Osteocyte (in vitro differentiated cells): ENCODE data around the gene UGT1A5. TPM values are rescaled to one million over a fixed set of nuclear protein-coding genes. Genes with fewer than 3 reads are reported as not detected.

Experiments
- DNase-seq: peaks from one replicate; pipeline ENCODE4 v3.0.0; 2021; ENCODE audit warnings: mixed read lengths; ENCODE audit not compliant: unreplicated experiment; ENCODE audit errors: extremely low spot score
- H3K27ac Mint-ChIP-seq: one replicate; pipeline ENCODE4 v1.8.0; 2021; ENCODE audit warnings: mild to moderate bottlenecking, mixed read lengths; ENCODE audit not compliant: unreplicated experiment
- H3K27me3 Mint-ChIP-seq: one replicate; pipeline ENCODE4 v1.8.0; 2021; ENCODE audit warnings: mixed read lengths; ENCODE audit not compliant: unreplicated experiment
- H3K36me3 Mint-ChIP-seq: one replicate; pipeline ENCODE4 v1.8.0; 2021; ENCODE audit warnings: mixed read lengths; ENCODE audit not compliant: unreplicated experiment
- H3K4me1 Mint-ChIP-seq: one replicate; pipeline ENCODE4 v1.8.0; 2021; ENCODE audit warnings: mixed read lengths; ENCODE audit not compliant: unreplicated experiment
- H3K4me3 Mint-ChIP-seq: one replicate; pipeline ENCODE4 v1.8.0; 2021; ENCODE audit warnings: mild to moderate bottlenecking, moderate library complexity, mixed read lengths; ENCODE audit not compliant: unreplicated experiment
- H3K9me3 Mint-ChIP-seq: one replicate; pipeline ENCODE4 v1.8.0; 2021; ENCODE audit warnings: mixed read lengths; ENCODE audit not compliant: unreplicated experiment
- total RNA-seq: library from RNA; stranded (reverse); gene quantifications from 2 replicates; pipeline ENCODE4 v1.2.1, GENCODE V29; 2021
- TF ChIP-seq, protein P1 (sequence below): fragments of 200-600 bp; sonication (generic); IDR thresholded peaks from 2 replicates; pipeline ENCODE4 v1.5.0; 2021; ENCODE audit warnings: antibody characterized with exemption, mild to moderate bottlenecking, moderate library complexity

The UGT1A5 gene
- total RNA-seq, 1 donor from 2014 or later: not detected

GRCh38 chr2:233688341-233688740, 24.4 kb upstream of the UGT1A5 start:
- Mint-ChIP-seq H3K27ac (no peak overlapping the region), H3K27me3 (peaks cover 16% of the 10 kb centered on the region), H3K4me1 (no peaks in the 10 kb centered on the region), H3K36me3 (no peaks in the 10 kb centered on the region), H3K9me3 (peaks cover 4% of the 10 kb centered on the region), H3K4me3 (no peak overlapping the region)
- DNase-seq: no peak
- TF ChIP-seq, protein P1, sequence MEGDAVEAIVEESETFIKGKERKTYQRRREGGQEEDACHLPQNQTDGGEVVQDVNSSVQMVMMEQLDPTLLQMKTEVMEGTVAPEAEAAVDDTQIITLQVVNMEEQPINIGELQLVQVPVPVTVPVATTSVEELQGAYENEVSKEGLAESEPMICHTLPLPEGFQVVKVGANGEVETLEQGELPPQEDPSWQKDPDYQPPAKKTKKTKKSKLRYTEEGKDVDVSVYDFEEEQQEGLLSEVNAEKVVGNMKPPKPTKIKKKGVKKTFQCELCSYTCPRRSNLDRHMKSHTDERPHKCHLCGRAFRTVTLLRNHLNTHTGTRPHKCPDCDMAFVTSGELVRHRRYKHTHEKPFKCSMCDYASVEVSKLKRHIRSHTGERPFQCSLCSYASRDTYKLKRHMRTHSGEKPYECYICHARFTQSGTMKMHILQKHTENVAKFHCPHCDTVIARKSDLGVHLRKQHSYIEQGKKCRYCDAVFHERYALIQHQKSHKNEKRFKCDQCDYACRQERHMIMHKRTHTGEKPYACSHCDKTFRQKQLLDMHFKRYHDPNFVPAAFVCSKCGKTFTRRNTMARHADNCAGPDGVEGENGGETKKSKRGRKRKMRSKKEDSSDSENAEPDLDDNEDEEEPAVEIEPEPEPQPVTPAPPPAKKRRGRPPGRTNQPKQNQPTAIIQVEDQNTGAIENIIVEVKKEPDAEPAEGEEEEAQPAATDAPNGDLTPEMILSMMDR: no peak

DNA sequence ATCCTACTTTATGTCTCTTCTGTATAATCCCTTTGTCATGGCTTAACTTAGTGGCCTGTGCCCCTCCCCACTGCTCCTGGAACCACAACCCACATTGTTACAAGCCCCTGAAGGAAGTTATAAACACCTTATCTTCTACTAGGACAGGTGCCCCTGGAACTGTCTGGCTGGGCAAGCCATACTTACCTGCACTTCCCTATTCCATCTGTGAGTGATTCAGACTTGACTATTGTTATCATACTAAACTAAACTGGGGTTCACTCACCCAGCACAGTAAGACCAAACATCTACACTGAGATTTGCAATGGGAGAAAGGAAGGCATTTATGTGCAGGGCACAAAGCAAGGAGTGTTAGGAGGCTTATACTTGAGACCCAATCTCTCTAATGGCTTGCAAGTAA, 23.7 kb upstream of the UGT1A5 start:
- Mint-ChIP-seq H3K4me1 (no peaks in the 10 kb centered on the region), H3K9me3 (peaks cover 4% of the 10 kb centered on the region), H3K27me3 (peaks cover 10% of the 10 kb centered on the region), H3K36me3 (no peaks in the 10 kb centered on the region), H3K4me3 (no peak overlapping the region), H3K27ac (no peak overlapping the region)
- DNase-seq: no peak
- TF ChIP-seq, protein P1: no peak

DNA sequence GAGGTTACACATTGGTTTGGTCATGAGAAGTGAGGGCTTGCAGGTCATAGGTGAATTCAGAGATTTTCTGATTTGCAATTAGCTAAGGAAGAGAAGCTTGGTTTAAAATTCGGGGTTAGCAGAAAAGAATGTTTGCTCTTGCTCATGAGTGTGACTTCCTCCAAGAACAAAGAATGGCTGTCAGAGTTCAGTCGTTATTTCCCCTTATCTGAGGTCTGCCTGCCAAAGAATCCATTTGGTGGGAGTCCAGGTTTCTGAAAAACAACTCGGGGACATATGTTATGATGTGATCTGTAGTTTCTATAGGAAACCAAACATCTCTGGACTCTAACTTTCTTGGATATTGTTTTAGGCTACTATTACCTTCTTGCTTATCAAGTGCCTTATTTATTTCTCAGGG, 23.2 kb upstream of the UGT1A5 start:
- no peak for DNase-seq
- Mint-ChIP-seq H3K9me3 (peaks cover 4% of the 10 kb centered on the region), H3K4me3 (no peak overlapping the region), H3K36me3 (no peaks in the 10 kb centered on the region), H3K4me1 (no peaks in the 10 kb centered on the region), H3K27ac (no peak overlapping the region), H3K27me3 (peaks cover 10% of the 10 kb centered on the region)
- TF ChIP-seq, protein P1: no peak

- Mint-ChIP-seq H3K4me1 (no peaks in the 10 kb centered on the region), H3K27me3 (peaks cover 10% of the 10 kb centered on the region), H3K36me3 (no peaks in the 10 kb centered on the region), H3K4me3 (no peak overlapping the region), H3K27ac (no peak overlapping the region), H3K9me3 (peaks cover 4% of the 10 kb centered on the region)
- TF ChIP-seq, protein P1: no peak
- DNase-seq: no peak
These were observed 22.3 kb upstream of the UGT1A5 start for GRCh38 chr2:233690444-233690843.

- Mint-ChIP-seq H3K36me3 (no peaks in the 10 kb centered on the region), H3K27me3 (peaks cover 7% of the 10 kb centered on the region), H3K4me1 (no peaks in the 10 kb centered on the region), H3K27ac (no peak overlapping the region), H3K4me3 (no peak overlapping the region), H3K9me3 (peaks cover 4% of the 10 kb centered on the region)
- TF ChIP-seq, protein P1: no peak
- DNase-seq: no peak
These were observed 21.0 kb upstream of the UGT1A5 start for GRCh38 chr2:233691443-233692433.
